ENCODE results near the gene AP1S2.
"Not testable (repeated sequence)": the region's sequence is repeated elsewhere in the genome, so short reads cannot be mapped to it uniquely, and the experiment has no call there.

AP1S2 gene

GRCh38 chrX:15854712-15855567, at the start of gene AP1S2:
Gene AP1S2 (minus strand): TSS chrX:15854813. CDS start chrX:15852524, 2,289 bp downstream.
- DNase-seq, result peak; percentile 92

- DNase-seq, result peak; percentile 78
Measured at GRCh38 chrX:15903186-15903681, 48.6 kb upstream of the AP1S2 start.

GRCh38 chrX:15895334-15895733, 40.7 kb upstream of the AP1S2 start:
- DNase-seq, result no peak

GRCh38 chrX:15894724-15895123, 40.1 kb upstream of the AP1S2 start:
- no peak for DNase-seq

- peak; percentile 60 for DNase-seq
Measured at GRCh38 chrX:15890463-15890862, 35.9 kb upstream of the AP1S2 start.

- no peak for DNase-seq
Measured at GRCh38 chrX:15888062-15888461, 33.4 kb upstream of the AP1S2 start.

GRCh38 chrX:15883540-15883863, 28.9 kb upstream of the AP1S2 start:
- no peak for DNase-seq

GRCh38 chrX:15882704-15883539, 28.3 kb upstream of the AP1S2 start:
- peak; percentile 83 for DNase-seq

GRCh38 chrX:15881381-15881897, 26.8 kb upstream of the AP1S2 start:
- no peak for DNase-seq

GRCh38 chrX:15877914-15878313, 23.3 kb upstream of the AP1S2 start:
- DNase-seq, result not testable (repeated sequence)

GRCh38 chrX:15877380-15877779, 22.8 kb upstream of the AP1S2 start:
- DNase-seq, result no peak

GRCh38 chrX:15874672-15875071, 20.1 kb upstream of the AP1S2 start:
- no peak for DNase-seq

GRCh38 chrX:15873566-15873965, 19.0 kb upstream of the AP1S2 start:
- DNase-seq, result no peak

- no peak for DNase-seq
Measured at GRCh38 chrX:15870310-15870709, 15.7 kb upstream of the AP1S2 start.

- no peak for DNase-seq
Measured at GRCh38 chrX:15869695-15870094, 15.1 kb upstream of the AP1S2 start.

GRCh38 chrX:15866147-15866546, 11.5 kb upstream of the AP1S2 start:
- no peak for DNase-seq

- no peak for DNase-seq
Measured at GRCh38 chrX:15864629-15865028, 10.0 kb upstream of the AP1S2 start.

GRCh38 chrX:15864023-15864422, 9.4 kb upstream of the AP1S2 start:
- DNase-seq, result peak; percentile 26

- peak; percentile 76 for DNase-seq
Measured at GRCh38 chrX:15860921-15861320, 6.3 kb upstream of the AP1S2 start.

- no peak for DNase-seq
Measured at GRCh38 chrX:15858051-15858450, 3.4 kb upstream of the AP1S2 start.

- DNase-seq, result no peak
Measured at GRCh38 chrX:15856636-15857035, 2.0 kb upstream of the AP1S2 start.

- peak; percentile 63 for DNase-seq
Measured at GRCh38 chrX:15856222-15856587, 1.6 kb upstream of the AP1S2 start.

GRCh38 chrX:15855568-15856221, 1.1 kb upstream of the AP1S2 start:
- DNase-seq, result peak; percentile 39

Data from inflammatory macrophage treated with lipopolysaccharide for 4 hours (primary cell).